Loucy (cell line): Measurements from ENCODE around the gene YTHDF1.

Experiments
- CTCF ChIP-seq: fragments of 200-600 bp; sonication (generic); conservative IDR thresholded peaks from 2 replicates; pipeline ENCODE4 v1.5.1; 2014; ENCODE audit warnings: mild to moderate bottlenecking, antibody characterized with exemption, low read length
- EZH2phosphoT487 ChIP-seq: fragments of 200-600 bp; IDR thresholded peaks from 2 replicates; pipeline ENCODE4 v1.6.1; 2018; ENCODE audit warnings: antibody characterized with exemption, mild to moderate bottlenecking, moderate library complexity, borderline replicate concordance

DNA sequence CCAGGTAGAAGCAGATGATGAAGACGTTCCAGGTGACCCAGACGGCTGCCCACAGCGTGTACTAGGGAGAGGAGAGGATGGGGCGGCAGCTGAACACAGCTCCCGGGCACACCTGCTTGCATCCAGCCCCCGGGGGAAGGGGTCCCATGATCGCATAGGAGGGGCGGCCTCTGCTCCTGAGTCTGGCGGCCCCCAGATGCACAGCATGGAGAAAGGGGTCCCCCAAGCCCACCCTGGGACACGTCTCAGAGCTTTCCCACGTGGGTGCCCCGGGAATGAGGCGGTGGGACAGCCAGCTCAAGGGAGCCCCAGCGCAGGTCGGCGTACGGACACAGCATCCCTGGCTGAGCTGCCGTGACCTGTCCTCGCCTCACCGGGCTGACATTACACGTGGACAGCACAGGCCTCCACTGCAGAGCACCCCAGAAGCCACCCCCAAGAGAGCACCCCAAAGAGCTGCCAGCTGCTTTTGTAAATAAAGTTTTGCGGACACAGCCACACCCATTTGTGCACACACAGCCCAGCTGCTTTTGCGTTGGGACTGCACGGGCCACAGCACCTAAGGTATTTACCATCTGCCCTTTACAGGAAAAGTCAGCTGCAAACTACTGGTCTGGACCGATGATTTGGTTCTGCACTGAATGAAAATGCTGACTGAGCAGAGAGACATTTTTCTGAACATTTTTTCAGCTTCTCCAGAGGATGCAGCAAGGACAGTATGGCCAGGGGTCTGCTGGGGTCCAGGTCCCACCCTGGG, 33.1 kb upstream of the YTHDF1 start:
- TF ChIP-seq CTCF, result no peak
- TF ChIP-seq EZH2phosphoT487, result no peak
